Measurements from ENCODE around the gene SUPT6H. TPM values are rescaled to one million over a fixed set of nuclear protein-coding genes. Genes with fewer than 3 reads are reported as not detected.

SUPT6H gene
- total and polyA plus RNA-seq, 2 of the 4 experiments (the other 2 are of a cell fraction): 41.4 to 44.8 TPM

GRCh38 chr17:28737316-28737715 lies 75.3 kb downstream of the SUPT6H start:
- dilution Hi-C loops (cut with HindIII; ENCODE audit: low sequenced_read_pairs, unreplicated experiment) (no loop called here), in situ Hi-C loops (cut with MboI; ENCODE audit: low sequenced_read_pairs) (loop anchor here (10.0 kb wide), 1 partner anchor 367 kb away; no protein-coding TSS in a partner anchor), intact Hi-C loops (cut with micrococcal nuclease) (no loop called here)
- Histone ChIP-seq H2AFZ (replicated peaks; ENCODE audit: low read length, poor library complexity) (peak overlapping the region; percentile 43), H3K18ac (ENCODE audit: low read depth, low read length) (no peak overlapping the region), H3K36me3 (ENCODE audit: control insufficient read depth, insufficient read depth, low read length) (no peaks in the 10 kb centered on the region), H4K8ac (ENCODE audit: low read depth in 2 of 2, low read length in 2 of 2) (no peak overlapping the region), H4K20me1 (ENCODE audit: insufficient read depth, low read length) (no peaks in the 10 kb centered on the region), H3K4me3 (ENCODE audit: insufficient read depth, low read depth, low read length) (no peak overlapping the region), H2AK9ac (replicated peaks; ENCODE audit: low read depth, low read length, poor library complexity) (no peak overlapping the region), H2BK15ac (ENCODE audit: low read depth, low read length) (no peak overlapping the region), H3K14ac (replicated peaks; ENCODE audit: low read depth, low read length) (no peak overlapping the region), H2BK5ac (ENCODE audit: low read depth, low read length, poor library complexity, severe bottlenecking) (no peak overlapping the region), H3K4ac (ENCODE audit: low read depth, low read length) (no peak overlapping the region), H3K27me3 (ENCODE audit: control insufficient read depth, insufficient read depth, low read length) (no peaks in the 10 kb centered on the region), H3K56ac (ENCODE audit: extremely low read depth, insufficient read depth, low read length) (no peak overlapping the region), H3K27ac (ENCODE audit: insufficient read depth, low read length) (no peak overlapping the region), H4K5ac (ENCODE audit: low read depth, low read length) (no peak overlapping the region), H4K91ac (ENCODE audit: insufficient read depth, low read depth, low read length) (no peak overlapping the region), H2BK20ac (ENCODE audit: low read depth, low read length) (no peak overlapping the region), H2AK5ac (ENCODE audit: low read depth, low read length) (no peak overlapping the region), H3K9me3 (ENCODE audit: control insufficient read depth, insufficient read depth, low read length) (no peaks in the 10 kb centered on the region), H3K4me2 (ENCODE audit: low read depth, low read length) (no peak overlapping the region), H3K9me1 (ENCODE audit: insufficient read depth, low read length) (0 out of 2 replicates have a peak, but pooled peaks cover 9% of the 10 kb centered on the region), H3K4me1 (ENCODE audit: control insufficient read depth, insufficient read depth, low read length) (0 out of 2 replicates have a peak, but pooled peaks cover 2% of the 10 kb centered on the region), H3K23ac (ENCODE audit: low read depth, low read length) (no peak overlapping the region), H3K9ac (ENCODE audit: low read depth, low read length) (no peak overlapping the region), H3K79me1 (ENCODE audit: low read depth in 1 of 2, low read length in 2 of 2) (peaks cover 0 to 7% of the 10 kb centered on the region in 2 experiments; a peak in 1 of 4 replicates), H2BK120ac (ENCODE audit: low read depth, low read length) (no peak overlapping the region)
- POLR2A ChIA-PET (ENCODE audit: unreplicated experiment): no interaction called here
- no peak for TF ChIP-seq CEBPB (IDR thresholded peaks at IDR 0.05; ENCODE audit: low read depth, low read length)
- no peak for DNase-seq
- BruUV-seq (replicated peaks): no TSS peak
- CTCF ChIA-PET: no interaction called here
- no CpG with 5 or more reads among the region's 12 CpGs for WGBS, 2 experiments (ENCODE audit: extremely low coverage in 2 of 2, insufficient read length in 1 of 2)
- ATAC-seq (ENCODE audit: low read depth): no peak

Data from IMR-90 (cell line).